Measurements from ENCODE around the gene SERAC1. TPM values are rescaled to one million over a fixed set of nuclear protein-coding genes. Genes with fewer than 3 reads are reported as not detected.

SERAC1 gene
- total and polyA plus RNA-seq, 10 of the 15 experiments (the other 5 are each of a cell fraction or from before 2014, with no cell fraction given) = 0.76 to 2.9 (median 2.2) TPM

DNA sequence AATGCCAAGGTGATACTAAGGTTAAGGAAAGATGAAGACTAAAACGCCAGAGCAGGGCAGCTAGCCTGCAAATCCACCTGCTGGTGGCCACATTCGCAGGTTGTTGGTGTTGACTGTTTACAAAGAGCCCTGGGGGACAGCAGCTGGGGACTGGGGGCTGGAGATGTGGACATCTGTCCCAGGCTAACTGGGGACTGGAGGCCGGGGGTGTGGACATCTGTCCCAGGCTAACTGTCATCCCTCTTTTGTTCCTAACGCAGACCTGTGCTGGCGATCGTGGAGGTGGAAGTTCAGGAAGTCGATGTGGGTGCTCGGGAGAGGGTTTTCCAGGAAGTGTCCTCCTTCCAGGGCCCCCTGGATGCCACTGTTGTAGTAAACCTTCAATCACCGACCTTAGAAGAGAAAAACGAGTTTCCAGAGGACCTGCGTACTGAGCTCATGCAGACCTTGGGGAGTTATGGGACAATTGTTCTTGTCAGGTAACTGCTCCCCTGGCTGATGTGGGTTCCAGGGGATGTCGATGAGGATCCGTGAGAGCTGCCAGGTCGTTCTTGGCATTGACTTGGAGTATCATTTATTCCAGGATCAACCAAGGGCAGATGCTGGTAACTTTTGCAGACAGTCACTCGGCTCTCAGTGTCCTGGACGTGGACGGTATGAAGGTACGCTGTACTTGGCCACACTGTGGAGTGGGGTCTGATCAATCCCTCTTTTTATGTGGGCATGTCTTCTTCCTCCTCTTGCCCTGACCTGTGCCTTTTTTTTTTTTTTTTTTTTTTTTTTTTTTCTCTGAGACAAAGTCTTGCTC is 87.0 kb downstream of the SERAC1 start:
- Histone ChIP-seq H2AFZ (ENCODE audit: control insufficient read depth, low read depth, low read length) (no peak overlapping the region), H4K20me1 (ENCODE audit: control insufficient read depth, insufficient read depth) (no peaks in the 10 kb centered on the region), H3K9me3 (replicated peaks; ENCODE audit: control insufficient read depth, insufficient read depth, low read length) (no peaks in the 10 kb centered on the region), H3K4me2 (ENCODE audit: control insufficient read depth, insufficient read depth) (no peak overlapping the region), H3K79me2 (ENCODE audit: control insufficient read depth, insufficient read depth, low read length) (no peaks in the 10 kb centered on the region), H3K4me3 (no peak overlapping the region), H3K9ac (ENCODE audit: control insufficient read depth, insufficient read depth, low read length) (no peak overlapping the region), H3K27ac (ENCODE audit: control insufficient read depth, insufficient read depth) (no peak overlapping the region), H3K36me3 (ENCODE audit: control insufficient read depth in 2 of 2, insufficient read depth in 2 of 2, low read length in 1 of 2) (no peaks in the 10 kb centered on the region; a peak in 1 of 4 replicates), H3K4me1 (ENCODE audit: control insufficient read depth, insufficient read depth, low read length) (peaks cover under 1% of the 10 kb centered on the region; the same call in 1 of the 2 replicates), H3K27me3 (replicated peaks in 1 of 2; ENCODE audit: control insufficient read depth in 2 of 2, insufficient read depth in 2 of 2, low read length in 1 of 2) (no peaks in the 10 kb centered on the region)
- ChIA-PET RAD21 (ENCODE audit: unreplicated experiment) (interaction anchor here (0.6 kb wide), 1 partner anchor 197 kb away, joined by 5 read pairs; no protein-coding TSS in a partner anchor), CTCF (no interaction called here), POLR2A (no interaction called here), SMC1A (ENCODE audit: uncharacterized antibody, unreplicated experiment) (no interaction called here)
- intact Hi-C loops (cut with micrococcal nuclease; ENCODE audit: unreplicated experiment) (no loop called here), in situ Hi-C loops (cut with MboI) (no loop called here)
- no peak for ATAC-seq
- FAIRE-seq = no peak
- BruUV-seq (replicated peaks) = no TSS peak
- WGBS (ENCODE audit: insufficient coverage, insufficient replicate concordance, low lambda C conversion rate, missing lambda C conversion rate) = 93% methylated on average over 17 of the region's 18 CpGs
- TF ChIP-seq HDAC6 (IDR thresholded peaks at IDR 0.05; ENCODE audit: unreplicated experiment) (no peak), KAT2A (conservative IDR thresholded peaks at IDR 0.05; ENCODE audit: control insufficient read depth, low read depth, low read length) (no peak), JUND (IDR thresholded peaks at IDR 0.05; ENCODE audit: low read depth, low read length) (no peak), TCF3 (IDR thresholded peaks at IDR 0.05; ENCODE audit: borderline replicate concordance, insufficient read depth, low read depth, low read length) (no peak), TCF7 (IDR thresholded peaks at IDR 0.05; ENCODE audit: borderline replicate concordance) (no peak), MYC (IDR thresholded peaks at IDR 0.05; ENCODE audit: insufficient read depth, insufficient read length, insufficient replicate concordance, low read length, severe bottlenecking) (no peak), E4F1 (IDR thresholded peaks at IDR 0.05; ENCODE audit: borderline replicate concordance, partially characterized antibody) (no peak), POLR2AphosphoS2 (IDR thresholded peaks at IDR 0.05; ENCODE audit: low read depth, low read length) (no peak), ZBED1 (IDR thresholded peaks at IDR 0.05; ENCODE audit: borderline replicate concordance) (no peak), IKZF1 (conservative IDR thresholded peaks at IDR 0.05) (no peak), SMARCA5 (IDR thresholded peaks at IDR 0.05) (no peak), SRF (IDR thresholded peaks at IDR 0.05; ENCODE audit: low read depth in 2 of 2, low read length in 2 of 2) (no peak), SUZ12 (IDR thresholded peaks at IDR 0.05; ENCODE audit: unreplicated experiment) (no peak), NFYB (IDR thresholded peaks at IDR 0.05; ENCODE audit: insufficient read depth, low read depth, low read length) (no peak)
- TF ChIP-seq, protein P1, sequence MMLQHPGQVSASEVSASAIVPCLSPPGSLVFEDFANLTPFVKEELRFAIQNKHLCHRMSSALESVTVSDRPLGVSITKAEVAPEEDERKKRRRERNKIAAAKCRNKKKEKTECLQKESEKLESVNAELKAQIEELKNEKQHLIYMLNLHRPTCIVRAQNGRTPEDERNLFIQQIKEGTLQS (IDR thresholded peaks at IDR 0.05; ENCODE audit: borderline replicate concordance, extremely low read depth, low read depth, low read length) = no peak
- no peak for DNase-seq (ENCODE audit: low read depth, low spot score)

Data from GM12878 (cell line).